Skin epidermis (tissue), 12 donors: ENCODE results near the gene KCNIP4.
A peak's percentile ranks its signal among the peaks of the same experiment; 100 is the strongest.
"Not testable (repeated sequence)": the region's sequence is repeated elsewhere in the genome, so short reads cannot be mapped to it uniquely, and the experiment has no call there.

Source experiments
- H3K27ac ChIP-seq, 21 experiments: fragments of 200-600 bp; sonication (generic) in 11 of 21; one replicate each; pipeline ENCODE4 v1.5.0; 2020; ENCODE audit warnings: mild to moderate bottlenecking in 3 of 21, inconsistent platforms in 2 of 21, moderate library complexity in 2 of 21
- H3K4me3 ChIP-seq, 7 experiments: fragments of 200-600 bp; sonication (generic) in 2 of 7; one replicate each; pipeline ENCODE4 v1.5.0; 2020; ENCODE audit warnings: inconsistent platforms in 2 of 7, mild to moderate bottlenecking in 2 of 7, moderate library complexity in 1 of 7

The KCNIP4 gene

DNA sequence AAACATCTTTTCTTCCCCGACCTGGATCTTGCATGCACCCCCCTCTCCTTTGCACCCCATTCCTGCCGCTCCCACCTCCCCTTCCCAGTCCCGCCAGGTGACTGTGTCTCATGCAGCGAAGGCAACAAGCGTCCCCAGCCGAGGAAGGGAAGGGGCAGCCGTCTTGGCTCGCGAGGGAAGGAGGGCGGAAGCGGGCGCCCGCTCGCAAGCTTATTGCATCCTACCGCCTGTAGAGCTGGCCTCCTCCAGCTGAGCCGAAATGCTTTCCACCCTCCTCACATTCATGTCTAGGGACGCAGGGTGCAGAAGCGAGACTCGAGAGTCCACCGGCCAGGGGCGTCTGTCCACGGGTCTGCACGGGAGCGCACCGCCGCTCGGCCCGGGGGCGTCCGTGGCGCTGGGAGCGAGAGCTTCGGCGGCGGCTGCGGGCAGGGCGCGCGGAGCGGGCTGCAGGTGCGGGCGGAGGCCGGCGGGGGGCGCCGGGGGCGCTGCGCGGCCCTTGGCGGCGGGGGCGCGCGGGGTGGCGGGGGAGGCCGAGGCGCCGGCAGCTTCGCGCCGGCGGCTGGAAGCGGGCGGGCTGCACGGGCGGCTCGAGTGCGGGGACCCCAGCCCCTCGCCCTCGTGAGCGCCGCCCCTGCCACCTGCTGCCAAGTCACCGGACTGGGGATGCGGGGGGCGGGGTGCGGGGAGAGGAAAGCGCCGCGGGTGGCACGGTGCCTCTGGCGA is at the start of gene KCNIP4:
Gene KCNIP4, minus strand, starts transcription at position 426 of the 726 bp plus-strand sequence.
- no peak within 1 kb of the TSS for H3K27ac ChIP-seq
- H3K4me3 ChIP-seq: peak within 1 kb of the TSS in 1 of 7 experiments; percentile 13

DNA sequence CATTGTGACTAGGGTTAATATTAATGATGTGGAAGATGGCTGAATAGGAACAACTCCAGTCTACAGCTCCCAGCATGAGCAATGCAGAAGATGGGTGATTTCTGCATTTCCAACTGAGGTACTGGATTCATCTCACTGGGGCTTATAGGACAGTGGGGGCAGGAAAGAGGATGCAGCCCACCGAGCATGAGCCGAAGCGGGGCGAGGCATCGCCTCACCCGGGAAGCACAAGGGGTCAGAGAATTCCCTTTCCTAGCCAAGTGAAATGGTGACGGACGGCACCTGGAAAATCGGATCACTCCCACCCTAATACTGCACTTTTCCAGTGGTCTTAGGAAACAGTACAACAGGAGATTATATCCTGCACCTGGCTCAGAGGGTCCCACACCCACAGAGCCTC is 48.0 kb upstream of the KCNIP4 start:
- not testable (repeated sequence) for H3K27ac ChIP-seq, H3K4me3 ChIP-seq

DNA sequence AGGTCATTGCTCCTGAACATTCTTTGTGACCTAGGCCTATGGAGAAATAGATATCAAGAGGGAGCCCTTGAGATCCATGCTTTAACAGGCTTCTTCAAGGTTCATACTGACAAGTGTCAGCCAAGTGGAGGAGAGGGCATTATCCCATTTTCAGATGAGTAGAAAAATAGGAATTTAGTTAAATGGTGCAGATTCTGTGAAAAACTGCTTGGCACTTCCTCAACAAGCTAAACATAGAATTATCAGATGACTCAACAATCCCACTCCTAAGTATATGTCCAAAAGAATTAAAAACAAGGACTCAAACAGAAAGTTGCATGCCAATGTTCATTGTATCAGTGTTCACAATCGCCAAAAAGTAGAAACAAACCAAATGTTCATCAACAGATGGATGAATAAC is 43.8 kb upstream of the KCNIP4 start:
- Histone ChIP-seq H3K27ac (no peak overlapping the region), H3K4me3 (no peak overlapping the region)

DNA sequence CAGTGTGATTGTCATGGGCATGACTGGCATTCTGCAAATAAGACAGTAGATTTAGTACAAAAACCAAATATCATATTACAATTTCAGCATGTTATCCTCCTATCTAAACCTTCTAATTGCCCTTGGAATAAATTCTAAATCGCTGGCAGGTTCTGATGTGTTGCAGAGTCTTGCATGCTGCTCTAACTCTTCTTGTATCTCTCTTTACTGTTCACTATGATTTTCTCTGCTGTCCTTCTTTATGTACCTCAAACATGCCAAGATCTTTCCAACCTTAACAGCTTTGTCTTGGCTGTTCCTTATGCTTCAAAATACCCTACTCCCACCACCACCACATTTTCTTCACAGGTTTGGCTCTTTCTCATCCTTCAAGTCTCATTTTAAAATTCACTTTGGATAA is 43.0 kb upstream of the KCNIP4 start:
- Histone ChIP-seq H3K27ac (no peak overlapping the region), H3K4me3 (no peak overlapping the region)

DNA sequence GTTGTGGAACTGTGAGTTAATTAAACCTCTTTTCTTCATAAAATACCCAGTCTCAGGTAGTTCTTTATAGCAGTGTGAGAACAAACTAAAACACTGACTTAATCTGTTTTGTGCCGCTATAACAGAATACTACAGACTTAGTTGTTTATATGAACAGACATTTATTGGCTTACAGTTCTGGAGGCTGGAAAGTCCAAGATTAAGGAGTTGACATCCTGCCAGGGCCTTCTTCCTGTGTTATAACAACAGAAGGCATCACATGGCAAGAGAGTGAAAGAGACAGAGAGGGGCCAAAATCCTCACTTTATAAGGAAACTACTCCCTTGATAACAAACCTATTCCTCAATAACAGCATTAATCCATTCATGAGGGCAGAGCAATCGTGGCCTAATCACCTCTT is 42.5 kb upstream of the KCNIP4 start:
- Histone ChIP-seq H3K27ac (no peak overlapping the region), H3K4me3 (no peak overlapping the region)

DNA sequence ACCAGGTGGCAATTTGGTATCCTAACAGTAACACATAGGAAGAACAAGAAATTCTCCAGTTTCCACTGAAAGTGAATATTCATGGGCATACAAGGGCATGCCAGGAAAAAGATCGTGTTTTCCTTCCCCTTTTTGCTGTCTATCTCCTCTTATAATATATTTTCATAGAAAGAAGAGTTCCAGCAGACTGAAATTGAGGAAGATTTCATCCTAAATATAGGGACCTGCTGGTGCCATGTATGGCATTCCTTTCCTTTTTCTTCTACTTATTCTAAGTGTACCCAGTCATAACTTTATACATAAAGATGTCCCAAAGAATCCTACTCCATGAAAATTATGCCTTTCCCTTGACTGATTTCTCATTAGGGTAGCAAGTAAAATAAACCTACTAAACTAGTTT is 40.8 kb upstream of the KCNIP4 start:
- Histone ChIP-seq H3K27ac (no peak overlapping the region), H3K4me3 (no peak overlapping the region)

DNA sequence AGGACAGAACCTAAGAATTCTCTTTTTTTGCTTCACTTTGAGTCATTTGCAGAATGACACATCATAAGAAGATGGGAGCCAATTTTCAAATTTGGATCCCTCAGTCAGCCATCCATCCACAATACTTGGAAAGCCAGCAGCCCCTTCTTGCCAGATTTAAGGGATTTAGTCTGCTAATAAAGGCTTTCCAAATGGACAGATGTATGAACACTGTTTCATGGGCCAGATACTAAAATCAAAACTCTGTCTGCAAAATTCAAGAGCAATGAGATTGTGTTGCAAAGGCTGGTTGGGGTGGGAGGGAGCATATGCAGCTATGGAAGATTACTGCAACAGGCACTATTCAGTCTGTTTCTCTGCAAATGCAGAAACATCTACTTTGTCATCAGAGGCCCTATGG is 37.7 kb upstream of the KCNIP4 start:
- Histone ChIP-seq H3K4me3 (no peak overlapping the region), H3K27ac (no peak overlapping the region)

DNA sequence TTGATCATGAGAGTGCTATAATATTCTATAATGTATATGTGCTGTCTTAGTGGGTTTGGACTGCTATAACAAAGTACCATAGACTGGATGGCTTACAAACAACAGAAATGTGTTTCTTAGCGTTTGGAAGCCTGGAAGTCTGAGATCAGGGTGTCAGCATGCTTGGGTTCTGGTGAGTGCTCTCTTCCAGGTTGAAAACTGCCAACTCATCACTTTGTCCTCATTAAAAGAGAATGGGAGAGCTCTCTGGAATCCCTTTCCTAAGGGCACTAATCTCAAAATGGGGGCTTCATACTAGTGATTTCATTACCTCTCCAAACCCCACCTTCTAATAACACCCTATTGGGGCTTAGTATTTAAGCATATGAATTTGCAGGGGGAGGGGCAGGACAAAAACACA is 33.5 kb upstream of the KCNIP4 start:
- H3K27ac ChIP-seq: no peak overlapping the region
- no peak overlapping the region for H3K4me3 ChIP-seq

DNA sequence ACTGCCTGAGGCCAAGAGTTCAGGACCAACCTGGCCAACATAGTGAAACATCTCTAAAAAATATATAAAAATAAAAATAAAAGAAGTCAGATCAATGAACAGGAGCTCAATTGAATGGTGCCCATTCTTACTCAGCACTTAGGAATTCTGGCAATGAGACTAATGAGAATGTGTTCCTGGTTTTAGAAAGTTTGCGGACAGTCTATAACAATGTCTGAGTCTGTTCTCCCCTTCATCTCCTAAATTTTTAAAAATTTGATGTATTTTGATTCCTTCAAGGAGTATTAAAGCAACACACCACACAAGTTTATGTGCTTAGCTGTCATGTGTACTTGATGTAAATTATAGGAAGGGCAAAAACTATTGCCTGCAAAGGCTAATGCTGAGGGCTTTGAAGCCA is 30.6 kb upstream of the KCNIP4 start:
- H3K4me3 ChIP-seq: no peak overlapping the region
- H3K27ac ChIP-seq: no peak overlapping the region

DNA sequence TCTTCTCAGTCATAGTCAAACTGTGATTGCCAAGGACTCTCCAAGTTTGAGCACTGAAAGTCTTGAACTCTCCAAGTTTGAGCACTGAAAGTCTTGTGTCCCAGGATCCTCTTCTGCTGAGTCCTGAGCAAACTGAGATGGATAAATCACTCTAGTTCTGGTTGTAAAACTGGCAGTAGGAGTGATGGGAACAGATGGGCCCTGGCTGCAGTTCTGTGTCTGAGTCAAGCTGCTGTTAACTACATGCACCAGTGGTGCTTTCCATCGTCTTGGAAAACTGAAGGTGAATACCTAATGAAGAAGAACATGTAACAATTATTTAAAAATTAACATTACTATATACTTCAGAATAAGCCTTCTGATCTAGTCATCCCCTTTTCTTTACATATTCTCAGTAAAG is 27.6 kb upstream of the KCNIP4 start:
- no peak overlapping the region for H3K27ac ChIP-seq

DNA sequence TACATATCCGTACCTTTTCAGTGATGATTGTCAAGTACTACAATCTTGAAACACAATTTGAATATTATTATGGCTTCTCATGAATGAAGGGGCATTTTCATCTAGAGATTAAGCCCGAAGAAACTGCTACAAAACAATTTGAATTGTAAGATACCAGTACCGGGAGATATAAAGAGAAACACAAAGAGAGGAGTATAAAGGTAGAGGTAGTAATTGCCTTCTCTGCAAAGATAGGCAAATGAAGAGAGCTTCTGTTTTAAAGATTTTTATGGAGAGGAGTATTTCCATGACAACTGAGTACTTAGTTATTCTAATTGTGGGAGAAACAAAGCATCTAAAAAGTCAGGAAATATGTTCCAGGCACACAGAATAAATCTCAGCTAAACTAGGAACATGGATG is 25.3 kb upstream of the KCNIP4 start:
- no peak overlapping the region for H3K4me3 ChIP-seq

More for the DNA sequence above, 27.6 kb upstream of the KCNIP4 start:
- H3K4me3 ChIP-seq: no peak overlapping the region

DNA sequence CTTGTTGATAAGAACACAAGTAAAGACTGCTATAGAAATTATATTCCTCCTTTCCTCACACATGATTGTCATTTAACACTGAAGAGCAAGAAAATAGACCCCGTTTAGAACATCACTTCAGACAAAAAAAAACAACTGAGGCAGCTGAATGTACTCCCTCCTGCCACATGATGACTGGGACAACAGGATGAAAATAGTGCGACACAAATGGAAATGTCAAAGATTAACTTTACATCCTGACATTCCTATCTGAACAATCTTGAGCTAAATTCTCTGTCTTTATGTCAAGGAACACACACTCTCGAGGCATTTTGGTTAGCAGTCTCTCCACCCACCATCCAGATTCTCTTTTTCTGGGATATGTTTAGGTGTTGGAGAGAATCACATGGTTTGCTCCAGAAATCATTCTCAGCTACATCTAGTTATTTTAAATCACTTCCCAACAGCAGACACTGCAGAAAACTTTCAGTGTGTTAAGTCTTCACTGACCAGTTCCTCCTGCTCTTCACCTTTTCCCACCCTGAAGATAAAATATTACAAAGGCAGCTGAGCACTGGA is 16.3 kb upstream of the KCNIP4 start:
- H3K27ac ChIP-seq: no peak overlapping the region
- no peak overlapping the region for H3K4me3 ChIP-seq

More for the DNA sequence above, 25.3 kb upstream of the KCNIP4 start:
- H3K27ac ChIP-seq: no peak overlapping the region

DNA sequence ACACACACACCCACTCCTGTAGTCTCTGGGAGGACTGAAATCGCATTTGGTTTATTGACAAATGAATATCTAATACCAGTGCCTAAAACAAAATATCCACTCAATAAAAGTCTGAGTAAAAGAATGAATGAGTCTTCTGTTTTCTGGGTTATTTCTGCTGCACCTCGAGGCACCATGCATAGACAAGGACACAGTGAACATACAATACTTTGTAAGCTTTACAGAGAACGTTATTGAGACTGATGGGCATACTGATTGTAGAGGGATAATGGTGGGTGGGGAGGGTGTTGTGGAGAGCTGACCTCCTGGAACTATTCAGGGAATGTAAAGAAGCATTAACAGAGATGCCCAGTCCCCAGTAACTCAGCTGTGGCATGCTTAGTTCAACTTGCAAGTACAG is 14.1 kb upstream of the KCNIP4 start:
- no peak overlapping the region for H3K27ac ChIP-seq
- no peak overlapping the region for H3K4me3 ChIP-seq

DNA sequence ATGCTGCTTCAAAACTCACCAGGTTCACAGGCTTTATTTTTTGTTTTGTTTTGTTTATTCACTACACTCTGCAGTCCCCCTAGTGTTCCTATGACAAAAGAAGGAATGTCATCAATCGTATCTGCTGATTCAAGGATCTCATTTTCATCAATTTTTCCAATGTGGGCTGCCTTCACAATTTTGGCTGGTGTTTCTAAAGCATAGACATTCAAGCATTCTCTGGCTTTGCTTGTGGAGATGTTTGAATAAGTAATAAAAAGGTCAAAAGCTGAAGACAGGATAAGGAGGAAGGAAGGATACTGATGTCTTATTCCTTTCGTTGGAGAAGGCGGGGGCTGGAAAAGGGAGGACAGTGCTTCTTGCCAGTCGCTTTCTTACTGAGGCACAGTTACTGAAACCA is 12.2 kb upstream of the KCNIP4 start:
- no peak overlapping the region for H3K4me3 ChIP-seq
- H3K27ac ChIP-seq: no peak overlapping the region

DNA sequence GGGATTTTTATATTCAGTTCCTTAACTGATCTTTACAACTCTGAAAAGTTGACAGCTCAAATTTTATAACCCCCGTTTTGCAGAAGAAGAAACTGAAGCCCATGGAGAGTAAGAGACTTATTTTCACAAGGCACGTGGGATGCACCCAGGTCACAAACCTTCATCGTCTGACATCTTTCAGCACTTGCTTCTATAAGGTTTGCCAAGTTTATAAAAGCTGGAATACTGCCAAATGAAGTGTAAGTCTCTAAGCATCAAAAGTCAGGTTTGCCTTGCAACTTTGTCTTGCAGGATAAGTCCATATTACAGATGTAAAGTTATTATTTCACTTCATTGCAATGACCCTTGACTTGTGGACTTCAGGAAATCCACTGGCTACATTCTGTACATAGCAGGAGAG is 6.3 kb upstream of the KCNIP4 start:
- no peak overlapping the region for H3K27ac ChIP-seq
- H3K4me3 ChIP-seq: no peak overlapping the region

DNA sequence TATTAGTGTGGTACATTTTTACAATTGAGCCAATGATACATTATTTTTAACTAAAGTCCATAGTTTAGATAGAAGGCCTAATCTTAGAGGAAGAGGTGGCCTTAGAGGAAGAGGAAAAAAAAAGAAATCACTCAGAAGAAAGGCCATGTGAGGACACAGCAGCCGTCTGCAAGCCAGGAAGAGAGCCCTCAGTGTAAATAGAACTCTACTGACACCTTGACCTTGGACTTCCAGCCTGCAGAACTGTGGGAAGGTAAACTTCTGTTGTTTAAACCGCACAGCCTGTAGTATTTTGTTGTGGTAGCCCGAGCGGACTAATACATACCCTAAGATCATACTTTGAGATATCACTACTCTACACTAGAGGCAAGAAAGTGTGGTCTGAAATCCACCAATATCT is 5.1 kb upstream of the KCNIP4 start:
- H3K27ac ChIP-seq: no peak overlapping the region
- H3K4me3 ChIP-seq: no peak overlapping the region

DNA sequence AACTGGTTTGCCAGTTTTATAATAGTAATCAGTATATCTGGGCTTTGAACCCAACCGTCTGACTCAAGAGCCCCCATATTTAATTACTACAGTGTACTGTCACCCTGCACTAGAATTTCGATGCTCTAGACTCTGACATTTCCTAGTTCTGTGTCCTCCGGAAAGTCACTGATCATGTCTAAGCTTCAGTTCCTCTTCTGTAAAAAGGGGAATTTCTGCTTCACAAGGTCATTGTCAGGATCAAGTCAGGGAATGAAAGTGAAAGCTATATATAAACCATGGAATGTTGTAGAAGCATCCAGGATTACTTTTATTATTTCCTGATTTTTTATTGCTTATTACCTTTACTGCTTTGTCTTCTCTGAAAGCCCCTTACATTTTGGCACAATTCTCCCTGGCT is 4.0 kb upstream of the KCNIP4 start:
- Histone ChIP-seq H3K4me3 (no peak overlapping the region), H3K27ac (no peak overlapping the region)

DNA sequence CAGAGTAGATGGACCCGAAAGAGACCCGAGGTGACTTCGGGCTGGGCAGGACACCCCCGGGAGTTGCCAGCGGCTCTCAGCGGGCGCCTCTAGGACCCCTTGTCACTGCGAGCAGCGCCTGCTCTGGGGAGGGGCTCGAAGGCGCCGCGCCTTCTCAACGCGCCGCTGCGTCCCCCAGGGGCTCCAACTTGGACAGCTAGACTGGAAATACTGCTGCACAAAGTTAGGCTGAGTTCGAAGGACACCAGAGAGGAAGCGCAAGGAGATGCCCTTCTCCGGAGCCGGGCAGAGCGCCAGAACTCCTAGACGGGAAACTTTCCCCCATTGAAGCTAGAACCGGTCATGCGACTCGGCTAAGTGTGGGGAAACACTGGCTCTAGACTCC is 493 bp upstream of the KCNIP4 start:
- no peak overlapping the region for H3K27ac ChIP-seq

DNA sequence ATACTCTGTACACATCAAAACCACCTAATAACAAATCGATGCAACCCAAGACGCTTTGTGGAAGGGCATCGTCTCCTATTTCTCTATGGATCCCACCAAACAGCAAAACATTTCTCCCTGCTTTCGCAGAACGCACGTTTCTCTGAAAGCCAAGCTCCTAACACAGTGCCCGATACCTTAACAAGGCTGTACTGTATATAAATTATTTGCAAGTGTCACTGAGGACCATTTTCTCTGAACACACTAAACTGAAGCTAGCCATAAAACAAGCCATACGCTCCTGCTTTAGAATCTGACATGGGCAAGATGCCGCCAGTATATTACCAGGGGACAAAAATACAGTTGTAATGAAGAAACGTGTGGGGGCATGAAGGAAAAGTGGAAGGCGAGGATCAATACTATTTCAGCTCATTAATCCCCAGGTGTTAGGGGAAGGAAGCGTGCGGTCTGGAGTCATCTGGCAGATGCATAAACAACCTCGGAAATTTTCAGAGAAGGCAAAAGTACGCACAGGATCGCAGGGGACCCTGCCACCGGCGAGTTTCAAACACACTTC is 703 bp downstream of the KCNIP4 start:
- no peak overlapping the region for H3K4me3 ChIP-seq

More for the DNA sequence above, 493 bp upstream of the KCNIP4 start:
- H3K4me3 ChIP-seq: peak overlapping the region in 1 of 7 experiments; percentile 13

DNA sequence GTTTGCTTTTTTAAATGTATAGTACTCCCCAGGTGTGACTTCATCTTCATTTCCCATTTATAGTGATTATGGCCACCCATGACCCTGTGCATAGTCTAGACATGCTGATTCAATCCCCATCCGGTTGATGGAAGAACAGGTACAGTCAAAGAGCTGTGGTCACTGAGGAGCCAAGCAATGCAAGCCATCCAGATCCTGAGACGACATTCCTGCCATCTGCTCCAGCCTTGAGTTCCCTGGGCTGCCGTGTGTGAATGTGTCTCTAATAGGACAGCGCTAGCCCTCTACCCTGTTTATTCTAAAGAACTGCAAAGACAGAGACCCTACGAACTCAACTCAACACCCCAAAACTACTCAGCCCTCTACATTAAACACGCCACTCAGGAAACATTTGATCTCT is 1.7 kb downstream of the KCNIP4 start:
- Histone ChIP-seq H3K27ac (no peak overlapping the region), H3K4me3 (no peak overlapping the region)

More for the DNA sequence above, 703 bp downstream of the KCNIP4 start:
- no peak overlapping the region for H3K27ac ChIP-seq

DNA sequence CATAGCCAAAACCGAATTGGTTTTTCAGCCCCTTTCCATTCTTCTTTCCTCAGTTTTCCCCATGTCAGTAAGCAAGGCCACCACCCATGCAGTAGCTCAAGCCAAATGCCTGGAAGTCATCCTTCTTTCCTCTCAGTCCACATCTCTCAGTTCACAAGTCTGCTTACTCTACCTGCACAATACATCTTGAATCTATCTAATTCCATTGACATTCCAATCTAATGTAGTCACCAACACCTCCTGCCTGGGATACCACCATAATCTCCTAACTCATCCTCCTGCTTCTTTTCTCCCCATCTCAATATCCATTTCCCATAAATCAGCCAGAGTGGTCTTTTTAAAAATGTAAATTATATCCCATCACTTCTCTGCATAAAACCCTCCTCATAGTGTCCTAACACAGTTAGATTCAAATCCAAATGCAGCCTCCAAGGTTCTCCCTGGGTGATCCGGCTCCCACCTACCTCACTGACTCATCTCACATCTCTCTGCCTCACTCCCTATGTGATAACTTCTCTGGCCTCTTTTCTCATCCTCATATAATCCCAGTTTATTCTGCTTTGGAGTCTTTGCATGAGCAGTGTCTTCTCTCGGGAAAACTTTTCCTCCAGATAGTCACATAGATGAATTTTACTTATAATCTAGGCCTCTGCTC is 26.9 kb downstream of the KCNIP4 start:
- no peak overlapping the region for H3K4me3 ChIP-seq
- no peak overlapping the region for H3K27ac ChIP-seq
